Upper lobe of right lung (tissue), 1 donor: ENCODE measurements around the gene GDPD2. TPM values are rescaled to one million over a fixed set of nuclear protein-coding genes. Genes with fewer than 3 reads are reported as not detected.

Source experiments
- ATAC-seq: fragments of 200-7000 bp; cut with Tn5 transposase; one replicate; pipeline ENCODE4 v1.9.1; 2020; ENCODE audit warnings: mild to moderate bottlenecking, moderate library complexity
- DNase-seq: peaks from one replicate; pipeline ENCODE4 v3.0.0-alpha.2; 2020
- H3K27ac ChIP-seq: fragments of 200-600 bp; one replicate; pipeline ENCODE4 v1.8.0; 2022
- H3K27me3 ChIP-seq: fragments of 200-600 bp; one replicate; pipeline ENCODE4 v1.8.0; 2022; ENCODE audit warnings: mild to moderate bottlenecking
- H3K36me3 ChIP-seq: fragments of 200-600 bp; one replicate; pipeline ENCODE4 v1.8.0; 2022
- H3K4me1 ChIP-seq: fragments of 200-600 bp; one replicate; pipeline ENCODE4 v1.8.0; 2022
- H3K4me3 ChIP-seq: fragments of 200-600 bp; one replicate; pipeline ENCODE4 v1.8.0; 2022; ENCODE audit warnings: mild to moderate bottlenecking
- H3K9me3 ChIP-seq: fragments of 200-600 bp; one replicate; pipeline ENCODE4 v1.8.0; 2022
- intact Hi-C: fragments of 100-400 bp; cut with DNase I; formaldehyde crosslinking; loops from one replicate; pipeline ENCODE4 v1.11.0; 2022
- total RNA-seq: library from RNA; stranded (reverse); fragmentation: NEBNext Ultra II Directional; extraction: Animal tissue kit (Norgen Biotek cat#: 25700); gene quantifications from one replicate; pipeline ENCODE4 v1.2.1, GENCODE V29; 2021
- TF ChIP-seq, protein P1 (sequence below): fragments of 200-600 bp; IDR thresholded peaks from one replicate; pipeline ENCODE4 v1.8.0; 2022; ENCODE audit warnings: antibody characterized with exemption
- donor health status: DM: no; HTN: yes; CAD: no; lungs with severe emphysema.

Gene GDPD2
- total RNA-seq, 1 donor from 2014 or later = not detected

DNA sequence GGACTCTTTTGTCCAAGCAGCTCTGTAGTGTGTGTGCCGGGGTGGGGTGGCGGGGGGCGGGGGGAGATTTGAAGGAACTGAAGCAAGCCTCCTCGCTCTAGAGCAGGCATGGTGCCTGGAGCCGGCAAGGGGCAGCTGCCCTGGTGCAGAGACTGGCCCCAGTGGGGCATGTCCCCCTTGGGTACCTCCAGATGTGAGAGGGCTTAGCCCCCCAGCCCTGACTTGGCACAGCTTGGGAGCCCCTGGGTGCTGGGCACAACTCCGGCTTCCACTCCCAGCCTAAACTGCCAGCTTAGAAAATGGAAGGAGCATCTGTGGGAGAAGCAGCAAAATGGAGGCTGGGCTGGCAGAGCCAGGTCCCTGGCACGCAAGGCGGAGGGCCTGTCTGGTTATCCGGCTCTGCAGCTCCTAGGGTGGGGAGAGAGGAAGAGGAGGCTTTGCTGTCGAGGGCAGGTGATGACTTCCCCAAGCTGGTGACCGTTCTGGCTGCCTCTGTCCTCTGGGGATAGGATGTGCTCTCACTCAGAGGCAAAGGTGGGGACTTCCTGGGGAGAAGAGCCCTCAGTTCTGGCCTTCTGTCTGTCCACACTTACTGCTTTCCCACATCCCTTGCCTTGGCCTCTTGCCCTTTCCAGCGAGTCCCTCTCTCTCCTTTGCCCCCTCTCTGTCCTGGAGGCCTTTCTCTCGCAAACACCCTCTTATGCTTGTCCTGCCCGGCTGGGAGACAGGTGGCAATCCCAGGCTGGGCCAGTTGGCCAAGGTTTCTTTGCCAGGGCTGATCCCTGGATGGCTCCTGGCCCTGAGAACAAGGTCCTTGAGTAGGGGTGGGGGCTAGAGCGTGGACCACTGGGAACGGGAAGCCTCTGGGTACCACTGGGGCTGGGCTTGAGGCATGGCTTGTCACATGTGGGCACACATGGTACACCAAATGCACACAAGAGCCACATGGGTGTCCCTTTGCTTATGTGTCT lies 23.6 kb downstream of the GDPD2 start:
- no peak for DNase-seq
- Histone ChIP-seq H3K4me1 (no peaks in the 10 kb centered on the region), H3K36me3 (no peaks in the 10 kb centered on the region), H3K27me3 (peaks cover 5% of the 10 kb centered on the region), H3K27ac (no peak overlapping the region), H3K9me3 (no peaks in the 10 kb centered on the region), H3K4me3 (no peak overlapping the region)
- TF ChIP-seq, protein P1, sequence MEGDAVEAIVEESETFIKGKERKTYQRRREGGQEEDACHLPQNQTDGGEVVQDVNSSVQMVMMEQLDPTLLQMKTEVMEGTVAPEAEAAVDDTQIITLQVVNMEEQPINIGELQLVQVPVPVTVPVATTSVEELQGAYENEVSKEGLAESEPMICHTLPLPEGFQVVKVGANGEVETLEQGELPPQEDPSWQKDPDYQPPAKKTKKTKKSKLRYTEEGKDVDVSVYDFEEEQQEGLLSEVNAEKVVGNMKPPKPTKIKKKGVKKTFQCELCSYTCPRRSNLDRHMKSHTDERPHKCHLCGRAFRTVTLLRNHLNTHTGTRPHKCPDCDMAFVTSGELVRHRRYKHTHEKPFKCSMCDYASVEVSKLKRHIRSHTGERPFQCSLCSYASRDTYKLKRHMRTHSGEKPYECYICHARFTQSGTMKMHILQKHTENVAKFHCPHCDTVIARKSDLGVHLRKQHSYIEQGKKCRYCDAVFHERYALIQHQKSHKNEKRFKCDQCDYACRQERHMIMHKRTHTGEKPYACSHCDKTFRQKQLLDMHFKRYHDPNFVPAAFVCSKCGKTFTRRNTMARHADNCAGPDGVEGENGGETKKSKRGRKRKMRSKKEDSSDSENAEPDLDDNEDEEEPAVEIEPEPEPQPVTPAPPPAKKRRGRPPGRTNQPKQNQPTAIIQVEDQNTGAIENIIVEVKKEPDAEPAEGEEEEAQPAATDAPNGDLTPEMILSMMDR = no peak
- no peak for ATAC-seq
- intact Hi-C loops = no loop called here

DNA sequence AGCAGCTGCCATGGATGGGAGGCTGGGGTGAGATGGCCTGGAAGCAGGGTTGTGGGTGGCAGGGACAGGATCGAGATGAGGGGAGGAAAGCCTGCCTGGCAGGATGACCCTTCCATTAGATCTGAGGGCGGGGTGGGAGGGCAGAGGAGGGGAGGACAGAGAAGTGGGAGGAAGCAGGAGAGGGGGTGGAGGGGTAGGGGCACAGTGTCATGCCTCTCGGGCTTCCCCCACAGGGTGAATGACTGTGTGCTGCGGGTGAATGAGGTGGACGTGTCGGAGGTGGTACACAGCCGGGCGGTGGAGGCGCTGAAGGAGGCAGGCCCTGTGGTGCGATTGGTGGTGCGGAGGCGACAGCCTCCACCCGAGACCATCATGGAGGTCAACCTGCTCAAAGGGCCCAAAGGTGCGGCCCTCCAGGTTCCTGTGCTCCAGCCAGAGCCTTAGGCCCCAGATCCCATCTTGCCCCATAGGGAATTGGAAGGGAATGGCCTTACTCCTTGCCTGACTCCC lies 26.4 kb downstream of the GDPD2 start:
- intact Hi-C loops = no loop called here
- Histone ChIP-seq H3K4me3 (no peak overlapping the region), H3K27ac (no peak overlapping the region), H3K4me1 (no peaks in the 10 kb centered on the region), H3K9me3 (no peaks in the 10 kb centered on the region), H3K36me3 (no peaks in the 10 kb centered on the region), H3K27me3 (peaks cover 5% of the 10 kb centered on the region)
- DNase-seq (no peak), ATAC-seq (no peak)
- TF ChIP-seq, protein P1 = no peak

DNA sequence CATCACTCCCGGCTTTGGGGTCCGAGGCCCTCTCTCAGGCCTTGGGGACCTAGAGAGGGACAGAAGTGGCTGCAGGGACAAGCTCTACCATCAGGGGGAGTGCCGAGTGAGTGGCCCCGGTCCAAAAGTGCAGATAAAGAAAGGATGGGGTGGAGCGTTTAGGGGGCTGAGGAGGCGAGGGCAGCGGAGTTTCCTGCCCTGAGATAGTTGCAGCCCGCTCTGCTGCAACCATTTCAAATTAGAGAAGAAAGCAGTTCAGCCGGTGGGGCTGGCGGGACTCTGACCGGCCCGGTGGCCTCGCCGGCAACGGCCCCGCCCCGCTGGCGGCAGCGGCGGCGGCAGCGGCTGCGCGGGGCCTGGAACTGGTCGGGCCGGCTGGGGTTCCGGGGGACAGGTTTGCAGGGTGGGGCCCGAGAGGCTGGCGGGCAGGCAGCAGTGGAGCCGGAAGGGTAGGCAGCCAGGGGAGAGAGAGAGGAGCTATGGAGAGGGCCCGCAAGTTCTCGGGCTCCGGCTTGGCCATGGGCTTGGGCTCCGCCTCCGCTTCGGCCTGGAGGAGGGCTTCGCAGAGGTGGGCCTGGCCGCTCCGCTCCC lies 29.1 kb downstream of the GDPD2 start:
- H3K27me3 ChIP-seq = no peaks in the 10 kb centered on the region
- DNase-seq (peak; percentile 73), ATAC-seq (peak; percentile 59)
- peak overlapping the region; percentile 51 for H3K4me3 ChIP-seq
- no peaks in the 10 kb centered on the region for H3K4me1 ChIP-seq
- peak overlapping the region; percentile 42 for H3K27ac ChIP-seq
- intact Hi-C loops = no loop called here
- TF ChIP-seq, protein P1 = peak; percentile 58
- no peaks in the 10 kb centered on the region for H3K9me3 ChIP-seq
- no peaks in the 10 kb centered on the region for H3K36me3 ChIP-seq

DNA sequence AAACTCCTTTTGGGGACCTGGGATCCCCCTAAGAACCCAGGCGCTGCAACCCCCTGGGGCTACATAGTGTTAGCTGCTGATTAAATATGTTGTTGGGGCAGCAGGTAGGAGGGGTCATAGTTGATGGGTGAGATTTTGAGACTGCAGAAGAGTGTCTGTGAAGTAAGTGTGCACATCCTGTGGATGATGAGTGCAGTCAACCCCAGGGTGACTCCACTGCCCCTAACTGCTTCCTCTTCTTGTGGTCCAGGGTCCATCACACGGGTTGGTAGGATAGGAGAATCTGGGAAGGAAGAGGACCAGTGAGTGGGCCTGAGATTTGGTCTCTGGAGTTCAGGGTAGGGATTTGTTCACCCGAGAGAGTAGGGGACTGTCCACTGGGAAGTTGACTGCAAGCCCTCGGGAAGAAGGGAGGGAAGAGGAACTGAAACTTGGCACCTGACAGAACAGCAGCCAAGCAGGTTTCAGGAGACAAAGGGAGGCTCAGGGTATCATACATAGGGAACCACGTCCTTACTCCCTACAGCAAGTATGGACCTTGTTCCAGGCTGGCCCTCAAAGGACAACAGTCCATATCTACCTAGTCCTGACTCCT lies 30.0 kb downstream of the GDPD2 start:
- TF ChIP-seq, protein P1 = no peak
- Histone ChIP-seq H3K9me3 (no peaks in the 10 kb centered on the region), H3K27ac (no peak overlapping the region), H3K4me3 (peak overlapping the region; percentile 51), H3K36me3 (no peaks in the 10 kb centered on the region), H3K4me1 (no peaks in the 10 kb centered on the region), H3K27me3 (no peaks in the 10 kb centered on the region)
- no peak for ATAC-seq
- intact Hi-C loops = no loop called here
- DNase-seq = no peak

DNA sequence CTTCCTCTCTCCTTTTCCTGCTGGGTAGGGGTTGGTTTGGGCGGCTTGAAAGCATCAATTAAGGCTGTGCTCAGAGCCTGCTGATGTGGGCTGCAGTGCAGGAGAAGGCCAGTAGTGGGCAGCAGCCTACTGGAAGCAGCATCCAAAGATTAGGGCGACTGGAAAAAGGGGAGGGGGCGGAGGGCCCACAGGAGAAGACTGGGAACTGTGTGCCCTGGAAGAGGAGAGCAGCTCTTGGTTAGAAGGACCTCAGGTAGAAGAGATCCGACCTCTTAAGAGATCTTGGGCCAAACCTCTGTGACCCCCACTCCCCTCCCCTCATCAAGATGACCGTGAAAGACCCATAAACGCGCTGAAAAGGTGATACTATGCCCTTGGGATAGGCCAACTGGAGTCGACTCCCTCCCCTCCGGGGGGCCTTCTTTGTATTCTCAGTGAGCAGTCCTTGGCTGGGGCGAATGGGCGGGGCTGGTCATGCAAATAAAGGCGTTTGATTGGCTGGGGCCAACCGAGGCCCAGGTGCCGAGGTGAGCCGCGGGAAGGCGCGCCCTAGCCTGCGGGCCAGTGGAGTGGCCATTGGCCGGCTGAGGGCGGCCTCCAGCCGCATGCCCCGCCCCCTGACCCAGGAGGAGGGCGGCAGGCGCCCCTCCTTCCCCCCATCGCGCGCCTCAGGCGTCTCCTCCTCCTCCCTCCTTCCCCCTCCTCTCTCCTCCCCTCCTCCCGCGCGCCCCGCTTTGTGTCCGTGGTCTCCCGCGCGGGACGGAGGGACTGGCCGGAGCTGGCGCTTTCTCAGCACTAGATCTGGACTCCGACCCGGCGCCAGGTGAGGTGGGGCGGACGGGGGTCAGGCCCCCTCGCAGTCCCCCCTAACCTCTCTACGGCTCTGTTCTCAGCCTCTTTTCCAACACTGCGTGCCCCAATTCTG lies 31.6 kb downstream of the GDPD2 start:
- H3K36me3 ChIP-seq = no peaks in the 10 kb centered on the region
- peak; percentile 91 for DNase-seq
- H3K4me1 ChIP-seq = no peaks in the 10 kb centered on the region
- peak; percentile 93 for ATAC-seq
- peak overlapping the region; percentile 70 for H3K27ac ChIP-seq
- no peaks in the 10 kb centered on the region for H3K27me3 ChIP-seq
- H3K9me3 ChIP-seq = no peaks in the 10 kb centered on the region
- H3K4me3 ChIP-seq = peak overlapping the region; percentile 53
- TF ChIP-seq, protein P1 = peak; percentile 73
- intact Hi-C loops = no loop called here
